HepG2 (cell line): ENCODE results near the gene UNG. TPM values are rescaled to one million over a fixed set of nuclear protein-coding genes. Genes with fewer than 3 reads are reported as not detected.

ENCODE experiments used
- ATAC-seq: fragments of 200-7000 bp; cut with Tn5 transposase; 3 replicates; pipeline ENCODE4 v1.9.1; 2020; ENCODE audit warnings: mild to moderate bottlenecking, moderate library complexity
- BruUV-seq: library from RNA; stranded (reverse); fragments of 400-500 nt; replicated peaks from 2 replicates; lab custom pipeline; 2021; lab: Mats Ljungman, UMichigan
- CTCF ChIA-PET: fragments of 300-600 bp; formaldehyde crosslinking; extraction: SDS; loops from one replicate; lab custom pipeline; 2021; ENCODE audit warnings: low total read pairs, inconsistent platforms, low intra/inter-chr PET ratio; lab: Yijun Ruan, JAX
- POLR2A ChIA-PET: fragments of 350-600 bp; sonication (Branson Sonifier 250); formaldehyde crosslinking; loops from one replicate; lab custom pipeline; 2020; ENCODE audit warnings: antibody characterized with exemption, inconsistent platforms; lab: Yijun Ruan, JAX
- DNase-seq: peaks from one replicate; pipeline ENCODE4 v3.0.0-alpha.2; 2015; ENCODE audit warnings: low spot score
- FAIRE-seq: peaks from 3 replicates; lab custom pipeline; 2011; peaks lifted over from hg19 to GRCh38; lab: Jason Lieb, UNC
- H2AFZ ChIP-seq: one replicate; pipeline ENCODE4 v1.6.1; 2011; ENCODE audit warnings: low read length, inconsistent platforms
- H3K27ac ChIP-seq: fragments of 300-600 bp; 3 replicates; pipeline ENCODE4 v1.8.0; 2011; ENCODE audit warnings: mixed run types, mild to moderate bottlenecking, mixed read lengths, low read length, inconsistent platforms; ENCODE audit not compliant: insufficient read depth; ENCODE audit errors: extremely low read length
- H3K27me3 ChIP-seq, 2 experiments: fragments of 200-600 bp in 1 of 2; 2 replicates in 1 of 2; 3 replicates in 1 of 2; pipeline versions ENCODE4 v1.6.0 to v1.8.0; 2011; ENCODE audit warnings: low read length in 2 of 2, mild to moderate bottlenecking in 2 of 2, moderate library complexity in 2 of 2, inconsistent platforms in 1 of 2; ENCODE audit not compliant: insufficient read depth in 2 of 2, control insufficient read depth in 1 of 2
- H3K36me3 ChIP-seq, 2 experiments: fragments of 200-600 bp in 1 of 2; replicated peaks in 1 of 2; 2 replicates in 1 of 2; 3 replicates in 1 of 2; pipeline versions ENCODE4 v1.5.1 to v1.8.0; 2011; ENCODE audit warnings: low read length in 2 of 2, inconsistent platforms in 1 of 2; ENCODE audit not compliant: insufficient read depth in 2 of 2, control insufficient read depth in 1 of 2
- H3K4me1 ChIP-seq: 2 replicates; pipeline ENCODE4 v1.5.1; 2012; ENCODE audit warnings: low read length, inconsistent platforms; ENCODE audit not compliant: insufficient read depth
- H3K4me2 ChIP-seq: 2 replicates; pipeline ENCODE4 v1.6.0; 2011; ENCODE audit warnings: low read depth, low read length, inconsistent platforms
- H3K4me3 ChIP-seq, 3 experiments: fragments of 200-600 bp in 1 of 3; sonication (generic), shearing (Covaris generic) in 1 of 3; replicated peaks in 1 of 3; 2 replicates each; pipeline ENCODE4 v1.5.1; 2011 to 2016; ENCODE audit warnings: low read length in 3 of 3, inconsistent platforms in 2 of 3, low read depth in 2 of 3, mild to moderate bottlenecking in 2 of 3, control low read depth in 1 of 3, mixed read lengths in 1 of 3; ENCODE audit not compliant: insufficient read depth in 1 of 3
- H3K79me2 ChIP-seq: one replicate; pipeline ENCODE4 v1.6.1; 2011; ENCODE audit warnings: low read length, inconsistent platforms; ENCODE audit not compliant: insufficient read depth
- H3K9ac ChIP-seq: 2 replicates; pipeline ENCODE4 v1.6.0; 2011; ENCODE audit warnings: mild to moderate bottlenecking, low read depth, low read length, inconsistent platforms; ENCODE audit not compliant: insufficient read depth
- H3K9me3 ChIP-seq: 2 replicates; pipeline ENCODE4 v1.5.1; 2012; ENCODE audit warnings: mild to moderate bottlenecking, low read length
- H4K20me1 ChIP-seq: 2 replicates; pipeline ENCODE4 v1.6.0; 2011; ENCODE audit warnings: inconsistent platforms, mild to moderate bottlenecking, low read length, moderate library complexity; ENCODE audit not compliant: insufficient read depth
- HNRNPUL1 ChIP-seq: fragments of 200-400 bp; formaldehyde crosslinking; IDR thresholded peaks from 2 replicates; pipeline ENCODE4 v1.6.1; 2017; ENCODE audit warnings: low read depth, mild to moderate bottlenecking, low read length, moderate library complexity
- MBD4 ChIP-seq: IDR thresholded peaks from 2 replicates; pipeline ENCODE4 v1.6.1; 2012; ENCODE audit warnings: low read length, inconsistent platforms, borderline replicate concordance
- MIXL1 ChIP-seq: IDR thresholded peaks from 2 replicates; pipeline ENCODE4 v1.6.1; 2016
- ZBTB42 ChIP-seq: sonication (generic); formaldehyde crosslinking; IDR thresholded peaks from 2 replicates; pipeline ENCODE4 v1.5.0; 2020; ENCODE audit warnings: mild to moderate bottlenecking, missing genetic modification reagents
- ZNF251 ChIP-seq: sonication (generic); formaldehyde crosslinking; IDR thresholded peaks from 2 replicates; pipeline ENCODE4 v1.9.0; 2021; ENCODE audit warnings: mild to moderate bottlenecking, missing genetic modification reagents
- ZNF451 ChIP-seq: sonication (generic); formaldehyde crosslinking; IDR thresholded peaks from 2 replicates; pipeline ENCODE4 v1.5.0; 2020; ENCODE audit warnings: mild to moderate bottlenecking, missing genetic modification reagents
- WGBS: methylation state at CpG from one replicate; pipeline ENCODE4 v1.1.6; 2017; ENCODE audit warnings: low lambda C conversion rate; 5-methylcytosine and 5-hydroxymethylcytosine counted together
- in situ Hi-C: cut with HindIII; loops from 2 replicates; pipeline ENCODE4 v1.10.0; 2017; ENCODE audit warnings: low pct_unique_long_range_greater_than_20kb; ENCODE audit not compliant: extremely low pct_ligation_motif_present
- intact Hi-C: fragments of 100-400 bp; cut with micrococcal nuclease; formaldehyde crosslinking; loops from one replicate; pipeline ENCODE4 v1.10.0; 2022; ENCODE audit not compliant: unreplicated experiment
- polyA plus RNA-seq, 8 experiments: library from polyadenylated mRNA; depleted of rRNA in 3 of 8; stranded (reverse) in 7 of 8; unstranded in 1 of 8; fragments of >200 nt; fragmentation: Illumina TruSeq in 4 of 8; extraction: Trizol in 4 of 8; gene quantifications; 2 replicates each; pipeline versions ENCODE4 v1.2.1 to v1.2.3, GENCODE V29; 2011 to 2016; ENCODE audit warnings: low read depth in 4 of 8, missing spikeins in 1 of 8, mixed read lengths in 1 of 8; ENCODE audit not compliant: insufficient read depth in 1 of 8
- total RNA-seq, 5 experiments: library from RNA; depleted of rRNA; stranded (reverse); fragments of >200 nt; fragmentation: Illumina TruSeq; extraction: Trizol; gene quantifications; 2 replicates each; pipeline ENCODE4 v1.2.3, GENCODE V29; 2016; ENCODE audit warnings: low read depth in 1 of 5
- TF ChIP-seq, protein P1 (sequence below): sonication (generic); formaldehyde crosslinking; conservative IDR thresholded peaks from 2 replicates; pipeline ENCODE4 v1.8.0; 2022; ENCODE audit warnings: missing genetic modification reagents
- TF ChIP-seq, protein P2 (sequence below): sonication (generic); formaldehyde crosslinking; IDR thresholded peaks from 2 replicates; pipeline ENCODE4 v1.4.0; 2020; ENCODE audit warnings: mild to moderate bottlenecking, missing genetic modification reagents
- TF ChIP-seq, protein P3 (sequence below), 2 experiments: sonication (generic) in 1 of 2; formaldehyde crosslinking in 1 of 2; IDR thresholded peaks; 2 replicates each; pipeline versions ENCODE4 v1.4.0 to v1.6.1; 2018 to 2020; ENCODE audit warnings: missing genetic modification reagents in 2 of 2, borderline replicate concordance in 1 of 2, low read depth in 1 of 2, mild to moderate bottlenecking in 1 of 2, missing biosample characterization in 1 of 2
- TF ChIP-seq, protein P4 (sequence below): sonication (generic); formaldehyde crosslinking; IDR thresholded peaks from 2 replicates; pipeline ENCODE4 v1.4.0; 2020; ENCODE audit warnings: missing genetic modification reagents

Gene UNG
- total and polyA plus RNA-seq, 2 of the 13 experiments (the other 11 are each of a cell fraction or from before 2014, with no cell fraction given) = 23.3 to 114 TPM

DNA sequence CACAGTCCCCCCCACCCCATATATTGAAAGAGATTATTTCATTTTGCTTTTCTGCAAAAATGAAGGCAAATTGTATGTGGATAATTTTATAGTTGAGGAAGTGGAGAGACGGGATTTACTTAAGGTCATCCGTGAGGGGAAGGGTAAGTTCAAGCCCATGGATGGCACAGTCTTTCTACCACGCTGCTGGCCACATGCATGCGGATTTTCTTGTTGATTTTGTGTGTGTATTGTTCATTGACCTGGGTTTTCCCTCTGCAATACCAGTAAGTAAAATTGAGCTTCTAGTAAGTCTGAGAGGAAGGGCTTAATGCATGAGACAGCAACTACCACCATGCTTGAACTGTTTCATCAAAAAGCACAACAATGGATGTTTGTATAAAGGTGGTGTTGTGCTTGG is 54.1 kb downstream of the UNG start:
- Histone ChIP-seq H3K79me2 (no peaks in the 10 kb centered on the region), H4K20me1 (no peaks in the 10 kb centered on the region), H3K27me3 (no peaks in the 10 kb centered on the region), H3K9me3 (no peaks in the 10 kb centered on the region), H3K27ac (no peak overlapping the region), H2AFZ (no peak overlapping the region), H3K36me3 (no peaks in the 10 kb centered on the region), H3K4me1 (peaks cover 26% of the 10 kb centered on the region), H3K4me2 (no peak overlapping the region), H3K9ac (no peak overlapping the region), H3K4me3 (no peak overlapping the region)
- DNase-seq (no peak), ATAC-seq (no peak), FAIRE-seq (no peak)
- in situ Hi-C loops = no loop called here
- BruUV-seq = no TSS peak
- WGBS = 91% methylated on average over 4 of the region's 4 CpGs
- intact Hi-C loops = loop anchor here (5.0 kb wide), 1 partner anchor 34 kb away; the partner anchor contains the start of gene ACACB
- POLR2A ChIA-PET = no interaction called here
- CTCF ChIA-PET = no interaction called here
- no peak for TF ChIP-seq HNRNPUL1
- TF ChIP-seq MIXL1 (CRISPR knock-in tag) = no peak
- no peak for TF ChIP-seq ZNF251 (CRISPR knock-in tag)
- TF ChIP-seq MBD4 = no peak
- TF ChIP-seq ZBTB42 (CRISPR knock-in tag) = no peak
- TF ChIP-seq, protein P1, sequence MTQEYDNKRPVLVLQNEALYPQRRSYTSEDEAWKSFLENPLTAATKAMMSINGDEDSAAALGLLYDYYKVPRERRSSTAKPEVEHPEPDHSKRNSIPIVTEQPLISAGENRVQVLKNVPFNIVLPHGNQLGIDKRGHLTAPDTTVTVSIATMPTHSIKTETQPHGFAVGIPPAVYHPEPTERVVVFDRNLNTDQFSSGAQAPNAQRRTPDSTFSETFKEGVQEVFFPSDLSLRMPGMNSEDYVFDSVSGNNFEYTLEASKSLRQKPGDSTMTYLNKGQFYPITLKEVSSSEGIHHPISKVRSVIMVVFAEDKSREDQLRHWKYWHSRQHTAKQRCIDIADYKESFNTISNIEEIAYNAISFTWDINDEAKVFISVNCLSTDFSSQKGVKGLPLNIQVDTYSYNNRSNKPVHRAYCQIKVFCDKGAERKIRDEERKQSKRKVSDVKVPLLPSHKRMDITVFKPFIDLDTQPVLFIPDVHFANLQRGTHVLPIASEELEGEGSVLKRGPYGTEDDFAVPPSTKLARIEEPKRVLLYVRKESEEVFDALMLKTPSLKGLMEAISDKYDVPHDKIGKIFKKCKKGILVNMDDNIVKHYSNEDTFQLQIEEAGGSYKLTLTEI (CRISPR knock-in tag) = no peak
- TF ChIP-seq, protein P2, sequence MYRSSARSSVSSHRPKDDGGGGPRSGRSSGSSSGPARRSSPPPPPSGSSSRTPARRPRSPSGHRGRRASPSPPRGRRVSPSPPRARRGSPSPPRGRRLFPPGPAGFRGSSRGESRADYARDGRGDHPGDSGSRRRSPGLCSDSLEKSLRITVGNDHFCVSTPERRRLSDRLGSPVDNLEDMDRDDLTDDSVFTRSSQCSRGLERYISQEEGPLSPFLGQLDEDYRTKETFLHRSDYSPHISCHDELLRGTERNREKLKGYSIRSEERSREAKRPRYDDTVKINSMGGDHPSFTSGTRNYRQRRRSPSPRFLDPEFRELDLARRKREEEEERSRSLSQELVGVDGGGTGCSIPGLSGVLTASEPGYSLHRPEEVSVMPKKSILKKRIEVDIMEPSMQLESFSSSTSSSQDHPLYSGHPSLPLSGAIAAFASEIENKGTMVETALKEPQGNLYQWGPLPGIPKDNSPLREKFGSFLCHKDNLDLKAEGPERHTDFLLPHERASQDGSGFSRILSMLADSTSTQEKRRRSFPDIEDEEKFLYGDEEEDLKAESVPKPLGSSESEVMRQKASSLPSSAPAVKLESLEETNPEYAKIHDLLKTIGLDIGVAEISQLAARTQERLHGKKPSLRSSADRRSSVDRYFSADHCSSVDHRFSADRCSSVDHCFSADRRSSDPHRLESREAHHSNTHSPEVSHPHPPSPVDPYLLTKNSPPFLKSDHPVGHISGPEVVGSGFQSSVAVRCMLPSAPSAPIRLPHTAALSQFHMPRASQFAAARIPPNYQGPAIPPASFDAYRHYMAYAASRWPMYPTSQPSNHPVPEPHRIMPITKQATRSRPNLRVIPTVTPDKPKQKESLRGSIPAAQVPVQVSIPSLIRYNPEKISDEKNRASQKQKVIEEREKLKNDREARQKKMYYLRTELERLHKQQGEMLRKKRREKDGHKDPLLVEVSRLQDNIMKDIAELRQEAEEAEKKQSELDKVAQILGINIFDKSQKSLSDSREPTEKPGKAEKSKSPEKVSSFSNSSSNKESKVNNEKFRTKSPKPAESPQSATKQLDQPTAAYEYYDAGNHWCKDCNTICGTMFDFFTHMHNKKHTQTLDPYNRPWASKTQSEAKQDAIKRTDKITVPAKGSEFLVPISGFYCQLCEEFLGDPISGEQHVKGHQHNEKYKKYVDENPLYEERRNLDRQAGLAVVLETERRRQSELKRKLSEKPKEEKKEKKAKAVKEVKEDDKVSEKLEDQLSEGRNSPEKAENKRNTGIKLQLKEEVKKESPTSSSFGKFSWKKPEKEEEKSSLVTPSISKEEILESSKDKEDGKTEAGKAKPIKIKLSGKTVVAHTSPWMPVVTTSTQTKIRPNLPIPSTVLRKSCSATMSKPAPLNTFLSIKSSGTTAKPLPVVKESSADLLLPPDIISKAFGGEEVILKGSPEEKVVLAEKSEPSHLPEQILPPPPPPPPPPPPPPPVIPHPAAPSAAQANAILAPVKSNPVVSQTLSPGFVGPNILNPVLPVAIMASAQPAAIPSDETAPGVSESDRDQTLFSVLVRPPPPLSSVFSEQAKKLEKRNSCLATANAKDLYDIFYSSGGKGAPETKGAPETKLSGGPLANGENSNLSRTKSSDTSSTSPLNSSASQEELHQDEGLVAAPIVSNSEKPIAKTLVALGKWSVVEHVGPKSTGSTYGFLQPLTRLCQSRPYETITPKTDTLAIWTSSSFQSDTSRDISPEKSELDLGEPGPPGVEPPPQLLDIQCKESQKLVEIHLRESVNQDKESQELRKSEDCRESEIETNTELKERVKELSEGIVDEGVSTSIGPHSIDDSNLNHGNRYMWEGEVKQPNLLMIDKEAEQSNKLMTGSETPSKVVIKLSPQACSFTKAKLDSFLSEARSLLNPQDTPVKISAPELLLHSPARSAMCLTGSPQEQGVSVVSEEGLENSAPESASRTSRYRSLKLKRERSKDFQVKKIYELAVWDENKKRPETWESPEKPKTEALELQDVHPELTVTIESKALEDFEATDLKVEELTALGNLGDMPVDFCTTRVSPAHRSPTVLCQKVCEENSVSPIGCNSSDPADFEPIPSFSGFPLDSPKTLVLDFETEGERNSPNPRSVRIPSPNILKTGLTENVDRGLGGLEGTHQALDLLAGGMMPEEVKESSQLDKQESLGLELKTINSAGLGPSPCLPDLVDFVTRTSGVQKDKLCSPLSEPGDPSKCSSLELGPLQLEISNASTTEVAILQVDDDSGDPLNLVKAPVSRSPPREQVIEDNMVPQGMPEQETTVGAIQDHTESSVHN = no peak
- TF ChIP-seq, protein P3, sequence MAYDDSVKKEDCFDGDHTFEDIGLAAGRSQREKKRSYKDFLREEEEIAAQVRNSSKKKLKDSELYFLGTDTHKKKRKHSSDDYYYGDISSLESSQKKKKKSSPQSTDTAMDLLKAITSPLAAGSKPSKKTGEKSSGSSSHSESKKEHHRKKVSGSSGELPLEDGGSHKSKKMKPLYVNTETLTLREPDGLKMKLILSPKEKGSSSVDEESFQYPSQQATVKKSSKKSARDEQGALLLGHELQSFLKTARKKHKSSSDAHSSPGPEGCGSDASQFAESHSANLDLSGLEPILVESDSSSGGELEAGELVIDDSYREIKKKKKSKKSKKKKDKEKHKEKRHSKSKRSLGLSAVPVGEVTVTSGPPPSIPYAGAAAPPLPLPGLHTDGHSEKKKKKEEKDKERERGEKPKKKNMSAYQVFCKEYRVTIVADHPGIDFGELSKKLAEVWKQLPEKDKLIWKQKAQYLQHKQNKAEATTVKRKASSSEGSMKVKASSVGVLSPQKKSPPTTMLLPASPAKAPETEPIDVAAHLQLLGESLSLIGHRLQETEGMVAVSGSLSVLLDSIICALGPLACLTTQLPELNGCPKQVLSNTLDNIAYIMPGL (CRISPR knock-in tag; IDR thresholded peaks at IDR 0.05; ENCODE audit: borderline replicate concordance in 1 of 2, low read depth in 1 of 2) = no peak
- TF ChIP-seq ZNF451 = no peak
- TF ChIP-seq, protein P4, sequence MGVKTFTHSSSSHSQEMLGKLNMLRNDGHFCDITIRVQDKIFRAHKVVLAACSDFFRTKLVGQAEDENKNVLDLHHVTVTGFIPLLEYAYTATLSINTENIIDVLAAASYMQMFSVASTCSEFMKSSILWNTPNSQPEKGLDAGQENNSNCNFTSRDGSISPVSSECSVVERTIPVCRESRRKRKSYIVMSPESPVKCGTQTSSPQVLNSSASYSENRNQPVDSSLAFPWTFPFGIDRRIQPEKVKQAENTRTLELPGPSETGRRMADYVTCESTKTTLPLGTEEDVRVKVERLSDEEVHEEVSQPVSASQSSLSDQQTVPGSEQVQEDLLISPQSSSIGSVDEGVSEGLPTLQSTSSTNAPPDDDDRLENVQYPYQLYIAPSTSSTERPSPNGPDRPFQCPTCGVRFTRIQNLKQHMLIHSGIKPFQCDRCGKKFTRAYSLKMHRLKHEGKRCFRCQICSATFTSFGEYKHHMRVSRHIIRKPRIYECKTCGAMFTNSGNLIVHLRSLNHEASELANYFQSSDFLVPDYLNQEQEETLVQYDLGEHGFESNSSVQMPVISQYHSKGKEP (CRISPR knock-in tag) = no peak
